Measurements from ENCODE around the gene AKAP6. TPM values are rescaled to one million over a fixed set of nuclear protein-coding genes. Genes with fewer than 3 reads are reported as not detected.

Gene AKAP6
- total RNA-seq, 2 experiments from 2014 or later, result 0.82 to 0.85 TPM

DNA sequence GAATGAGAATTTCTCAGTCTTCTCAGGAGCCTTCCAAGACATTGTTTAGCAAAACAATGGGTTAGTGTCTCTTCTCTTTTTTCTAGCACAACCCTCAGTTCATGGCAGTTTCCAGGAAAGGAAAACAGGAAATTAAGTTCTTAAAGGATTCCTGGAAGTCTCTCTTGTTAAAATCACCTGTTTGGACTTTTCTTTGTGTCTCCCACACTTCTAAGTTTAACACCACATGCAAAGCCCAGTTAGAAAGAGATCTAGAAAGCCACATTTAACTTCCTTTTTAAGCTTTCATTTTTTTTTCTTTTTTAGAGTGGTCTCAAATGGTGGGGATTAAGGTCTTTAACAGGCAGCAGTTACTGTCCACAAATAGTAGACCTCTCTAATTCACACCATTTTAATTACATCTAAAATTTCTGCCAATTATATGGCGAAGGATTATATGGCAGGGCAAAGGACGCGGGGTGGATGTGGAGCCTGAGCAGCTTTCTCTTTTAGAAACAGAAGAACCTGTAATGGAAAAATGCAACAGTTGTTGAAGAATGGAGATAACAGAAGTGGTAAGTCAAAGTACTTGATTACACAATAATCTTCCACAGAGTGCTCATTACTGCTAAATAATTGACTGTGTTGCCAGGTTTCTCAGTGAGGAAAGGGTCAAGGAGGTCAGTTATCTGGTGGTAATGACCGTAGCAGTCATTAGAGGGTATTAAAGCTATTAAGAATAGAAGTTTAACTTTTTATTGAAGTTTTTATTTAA lies 298.6 kb downstream of the AKAP6 start:
- CTCF ChIA-PET, result no interaction called here

DNA sequence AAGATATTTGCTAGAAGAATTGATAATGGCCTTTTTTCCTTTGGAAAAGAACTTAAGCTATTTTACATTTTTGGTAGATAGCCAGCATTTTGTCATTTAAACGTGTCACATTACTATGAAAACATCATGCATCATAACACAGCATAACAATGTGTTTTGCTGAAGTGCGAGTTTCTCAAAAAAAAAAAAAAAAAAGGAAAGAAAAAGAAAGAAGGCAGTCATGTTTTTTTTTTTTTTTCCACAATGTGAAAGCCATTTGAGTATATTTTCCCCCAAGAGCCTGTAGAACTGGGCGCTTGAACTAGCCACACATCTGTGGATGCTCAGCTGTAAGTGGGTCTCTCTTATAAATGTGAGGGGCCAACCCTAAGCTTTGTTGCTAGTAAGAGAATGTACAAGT lies 300.1 kb downstream of the AKAP6 start:
- no peak overlapping the region for H3K27ac Mint-ChIP-seq
- DNase-seq (no peak), ATAC-seq (no peak)
- peaks cover 5% of the 10 kb centered on the region for H3K9me3 Mint-ChIP-seq (ENCODE audit: low read depth)
- H3K27me3 Mint-ChIP-seq, result no peaks in the 10 kb centered on the region
- H3K4me1 Mint-ChIP-seq, result no peaks in the 10 kb centered on the region
- no peaks in the 10 kb centered on the region for H3K36me3 Mint-ChIP-seq
- CTCF ChIA-PET, result no interaction called here
- no peak overlapping the region for H3K4me3 Mint-ChIP-seq

More for the DNA sequence above, 298.6 kb downstream of the AKAP6 start:
- Mint-ChIP-seq H3K36me3 (no peaks in the 10 kb centered on the region), H3K4me3 (no peak overlapping the region), H3K27me3 (no peaks in the 10 kb centered on the region), H3K27ac (no peak overlapping the region), H3K9me3 (ENCODE audit: low read depth) (peaks cover 5% of the 10 kb centered on the region), H3K4me1 (no peaks in the 10 kb centered on the region)
- DNase-seq (no peak), ATAC-seq (no peak)

DNA sequence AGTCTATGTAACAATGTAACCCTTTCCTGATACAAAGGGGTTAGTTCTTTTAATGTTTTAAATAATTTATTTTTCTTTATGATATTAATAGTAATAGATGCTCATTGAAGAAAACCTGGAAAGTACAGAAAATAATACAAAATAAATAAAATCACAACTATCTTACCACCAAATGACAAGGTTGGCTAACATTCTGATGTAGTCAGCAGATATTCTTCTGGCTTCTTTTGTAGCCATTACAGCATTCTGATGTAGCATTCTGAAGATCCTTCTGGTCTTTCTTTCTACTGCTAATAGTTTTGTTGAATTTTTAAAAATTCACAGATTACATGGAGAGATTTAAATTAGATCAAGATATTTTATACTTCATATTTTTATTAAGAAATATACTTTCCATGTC lies 301.6 kb downstream of the AKAP6 start:
- Mint-ChIP-seq H3K4me1 (no peaks in the 10 kb centered on the region), H3K4me3 (no peak overlapping the region), H3K27me3 (no peaks in the 10 kb centered on the region), H3K36me3 (no peaks in the 10 kb centered on the region), H3K9me3 (ENCODE audit: low read depth) (peaks cover 5% of the 10 kb centered on the region), H3K27ac (no peak overlapping the region)
- ATAC-seq (no peak), DNase-seq (no peak)
- CTCF ChIA-PET, result no interaction called here

DNA sequence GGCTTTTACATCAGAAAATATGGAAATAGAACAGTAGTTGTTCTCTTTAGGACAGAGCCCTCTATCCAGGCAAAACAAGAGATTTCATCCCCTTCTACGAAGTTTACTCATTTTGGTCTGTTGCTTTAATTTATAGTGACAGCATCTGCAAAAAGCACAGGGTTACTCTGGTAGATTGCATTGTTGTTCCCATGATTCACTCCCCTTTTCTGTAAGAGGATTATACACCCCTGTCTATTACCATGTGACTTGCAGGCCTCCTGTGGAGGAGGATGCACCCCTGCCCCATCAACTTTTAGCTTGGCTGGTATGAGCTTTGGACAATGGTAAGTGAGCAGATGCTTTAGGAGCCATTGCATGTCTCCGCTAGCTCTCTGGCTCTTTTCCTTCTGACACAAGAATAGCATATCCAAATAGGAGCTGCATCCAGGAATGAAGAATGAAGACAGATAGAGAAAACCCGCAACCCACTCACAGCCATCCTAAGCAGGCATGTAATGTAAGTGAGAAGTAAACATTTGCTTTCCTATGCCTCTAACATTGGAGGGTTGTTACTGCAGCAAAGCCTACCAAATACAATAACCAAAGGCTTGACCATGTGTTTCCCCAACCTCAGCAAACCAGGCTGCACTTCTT lies 304.2 kb downstream of the AKAP6 start:
- Mint-ChIP-seq H3K27ac (no peak overlapping the region), H3K4me3 (no peak overlapping the region), H3K36me3 (no peaks in the 10 kb centered on the region), H3K27me3 (no peaks in the 10 kb centered on the region), H3K4me1 (no peaks in the 10 kb centered on the region), H3K9me3 (ENCODE audit: low read depth) (no peaks in the 10 kb centered on the region)
- ATAC-seq (no peak), DNase-seq (no peak)
- CTCF ChIA-PET, result interaction anchor here (0.6 kb wide), 1 partner anchor 758 kb away, joined by 3 read pairs; no protein-coding TSS in a partner anchor

DNA sequence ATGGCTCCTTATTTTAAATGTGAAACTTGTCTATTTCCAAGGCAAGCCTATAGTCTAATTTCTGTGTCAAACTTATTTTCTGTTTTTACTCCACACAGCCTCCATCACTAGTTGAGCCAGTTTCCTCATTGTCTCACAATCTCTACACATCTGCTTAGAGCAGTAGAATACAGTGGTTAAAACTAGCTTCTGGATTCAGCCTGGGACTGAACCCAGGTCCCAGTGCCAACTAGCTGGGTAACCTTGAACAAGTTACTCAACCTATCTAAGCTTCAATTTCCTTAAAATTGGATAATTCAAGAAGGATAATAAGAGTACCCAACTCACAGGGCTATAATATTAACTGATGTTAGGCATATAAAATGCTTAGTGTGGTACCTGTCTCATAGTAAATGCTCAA lies 304.8 kb downstream of the AKAP6 start:
- no peak overlapping the region for H3K27ac Mint-ChIP-seq
- DNase-seq (no peak), ATAC-seq (no peak)
- H3K9me3 Mint-ChIP-seq (ENCODE audit: low read depth), result no peaks in the 10 kb centered on the region
- no peaks in the 10 kb centered on the region for H3K27me3 Mint-ChIP-seq
- no peaks in the 10 kb centered on the region for H3K4me1 Mint-ChIP-seq
- H3K36me3 Mint-ChIP-seq, result no peaks in the 10 kb centered on the region
- CTCF ChIA-PET, result interaction anchor here (0.6 kb wide), 1 partner anchor 757 kb away, joined by 3 read pairs; no protein-coding TSS in a partner anchor
- no peak overlapping the region for H3K4me3 Mint-ChIP-seq

DNA sequence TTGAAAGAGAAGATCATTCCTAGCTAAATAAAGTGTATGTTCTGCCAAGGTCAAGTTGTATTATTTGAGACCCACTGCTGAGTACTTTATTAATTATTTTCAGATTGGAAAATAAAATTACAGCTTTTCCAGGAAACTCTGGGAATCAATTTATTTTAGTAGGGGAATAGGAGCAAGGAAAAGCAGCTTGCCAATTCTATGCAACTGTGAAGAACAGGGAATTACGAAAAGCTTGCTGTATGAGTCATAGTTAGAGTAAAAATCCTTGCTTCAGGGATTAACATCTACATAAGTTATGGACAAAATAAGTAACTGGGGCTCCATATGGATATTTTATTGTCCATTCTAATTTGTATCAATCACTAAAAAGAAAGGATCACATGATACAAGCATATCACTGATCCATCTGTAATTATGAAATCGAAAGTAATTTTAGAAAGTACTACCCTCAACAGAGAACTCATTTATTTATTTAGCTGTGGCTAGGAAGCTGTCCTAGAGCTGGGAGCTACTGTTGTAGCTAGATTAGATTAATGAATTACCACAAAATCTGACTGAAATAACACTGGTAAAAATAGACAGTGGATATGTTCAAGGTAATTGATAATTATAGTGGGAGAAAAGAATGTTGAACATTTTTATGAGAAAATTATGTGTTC lies 306.1 kb downstream of the AKAP6 start:
- DNase-seq (no peak), ATAC-seq (no peak)
- Mint-ChIP-seq H3K9me3 (ENCODE audit: low read depth) (no peaks in the 10 kb centered on the region), H3K36me3 (no peaks in the 10 kb centered on the region), H3K27ac (no peak overlapping the region), H3K27me3 (no peaks in the 10 kb centered on the region), H3K4me3 (no peak overlapping the region), H3K4me1 (no peaks in the 10 kb centered on the region)
- CTCF ChIA-PET, result no interaction called here

DNA sequence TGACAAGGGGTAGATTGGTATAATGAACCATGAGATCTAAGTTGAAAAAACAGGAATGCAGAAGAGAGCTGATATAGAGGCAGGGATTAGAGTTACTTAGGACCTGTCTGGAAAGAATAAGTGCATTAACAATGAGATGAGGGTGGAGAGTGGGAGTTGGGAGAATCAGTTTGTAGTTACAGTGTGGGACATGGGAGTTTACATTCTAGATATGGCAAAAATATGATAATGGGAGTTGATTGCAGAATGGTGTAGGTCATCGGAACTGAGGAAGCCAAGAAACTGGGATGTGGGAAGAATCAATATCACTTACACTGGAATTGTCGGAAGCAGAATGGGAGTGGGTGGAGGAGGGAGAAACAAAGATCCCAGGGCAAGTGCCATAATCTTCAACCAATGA lies 308.5 kb downstream of the AKAP6 start:
- ATAC-seq (no peak), DNase-seq (no peak)
- Mint-ChIP-seq H3K9me3 (ENCODE audit: low read depth) (no peaks in the 10 kb centered on the region), H3K36me3 (no peaks in the 10 kb centered on the region), H3K27me3 (no peaks in the 10 kb centered on the region), H3K4me1 (no peaks in the 10 kb centered on the region), H3K4me3 (no peak overlapping the region), H3K27ac (no peak overlapping the region)
- CTCF ChIA-PET, result no interaction called here

DNA sequence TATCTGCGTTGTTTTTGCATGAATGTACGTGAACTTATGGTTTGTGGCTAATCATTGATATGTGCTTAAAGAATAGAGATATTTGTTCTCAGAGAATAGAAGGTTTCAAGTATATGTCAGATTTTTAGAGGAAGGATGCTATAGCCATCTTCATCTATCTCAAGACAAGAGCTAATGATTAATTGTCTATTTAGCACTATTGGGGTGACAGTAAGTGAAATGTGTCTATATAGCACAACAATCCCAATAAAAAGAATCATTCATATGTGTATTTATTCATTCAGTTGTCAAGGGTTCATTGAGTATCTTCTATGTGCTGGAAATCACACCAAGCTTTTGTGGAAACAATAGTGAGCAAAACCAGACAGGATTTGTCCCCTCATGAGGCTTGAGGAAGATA lies 310.1 kb downstream of the AKAP6 start:
- Mint-ChIP-seq H3K4me1 (no peaks in the 10 kb centered on the region), H3K4me3 (no peak overlapping the region), H3K9me3 (ENCODE audit: low read depth) (no peaks in the 10 kb centered on the region), H3K27me3 (no peaks in the 10 kb centered on the region), H3K36me3 (no peaks in the 10 kb centered on the region), H3K27ac (no peak overlapping the region)
- CTCF ChIA-PET, result no interaction called here
- no peak for DNase-seq
- ATAC-seq, result no peak

DNA sequence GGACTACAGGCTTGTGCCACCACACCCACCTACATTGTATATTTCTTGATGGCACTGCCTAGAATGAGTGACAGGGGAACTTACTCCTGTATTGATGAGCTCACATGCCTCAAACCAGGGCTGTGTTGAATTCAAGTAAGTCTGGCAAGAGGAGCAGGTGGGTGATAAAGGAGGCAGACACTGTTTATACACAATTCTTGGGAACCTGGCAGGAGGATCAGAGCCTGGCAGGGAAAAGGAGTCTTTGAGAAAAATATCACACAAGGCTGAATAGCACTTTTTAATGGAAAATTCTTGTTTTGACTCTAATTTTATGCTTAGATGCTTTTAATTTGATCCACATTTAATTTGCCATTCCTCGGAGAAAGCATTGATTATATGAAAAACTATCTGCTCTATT lies 316.5 kb downstream of the AKAP6 start:
- CTCF ChIA-PET, result no interaction called here
- no peak overlapping the region for H3K4me3 Mint-ChIP-seq
- H3K36me3 Mint-ChIP-seq, result no peaks in the 10 kb centered on the region
- no peak for DNase-seq
- no peaks in the 10 kb centered on the region for H3K27me3 Mint-ChIP-seq
- no peak for ATAC-seq
- no peak overlapping the region for H3K27ac Mint-ChIP-seq
- no peaks in the 10 kb centered on the region for H3K4me1 Mint-ChIP-seq
- no peaks in the 10 kb centered on the region for H3K9me3 Mint-ChIP-seq (ENCODE audit: low read depth)

DNA sequence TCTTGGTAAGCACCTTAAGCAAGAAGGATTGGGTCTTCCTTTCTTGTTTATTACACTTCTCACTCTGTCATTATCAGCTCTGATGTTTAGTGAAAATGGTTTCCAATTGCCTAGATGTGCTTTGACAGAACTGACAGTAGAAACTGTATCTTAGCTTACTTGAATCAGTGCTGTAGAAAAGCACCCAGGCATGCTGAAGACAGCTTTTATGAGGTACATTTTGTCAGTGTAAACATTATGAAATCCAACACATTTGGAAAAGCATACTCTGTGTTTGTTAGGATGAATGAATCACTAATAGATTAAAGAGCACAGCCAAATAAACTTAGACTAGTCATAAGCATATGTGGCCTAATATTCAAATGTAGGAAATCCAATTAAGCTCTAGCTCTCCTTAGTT lies 319.3 kb downstream of the AKAP6 start:
- ATAC-seq, result no peak
- CTCF ChIA-PET, result no interaction called here
- Mint-ChIP-seq H3K27me3 (no peaks in the 10 kb centered on the region), H3K36me3 (no peaks in the 10 kb centered on the region), H3K4me1 (no peaks in the 10 kb centered on the region), H3K4me3 (no peak overlapping the region), H3K9me3 (ENCODE audit: low read depth) (no peaks in the 10 kb centered on the region), H3K27ac (no peak overlapping the region)
- DNase-seq, result no peak

DNA sequence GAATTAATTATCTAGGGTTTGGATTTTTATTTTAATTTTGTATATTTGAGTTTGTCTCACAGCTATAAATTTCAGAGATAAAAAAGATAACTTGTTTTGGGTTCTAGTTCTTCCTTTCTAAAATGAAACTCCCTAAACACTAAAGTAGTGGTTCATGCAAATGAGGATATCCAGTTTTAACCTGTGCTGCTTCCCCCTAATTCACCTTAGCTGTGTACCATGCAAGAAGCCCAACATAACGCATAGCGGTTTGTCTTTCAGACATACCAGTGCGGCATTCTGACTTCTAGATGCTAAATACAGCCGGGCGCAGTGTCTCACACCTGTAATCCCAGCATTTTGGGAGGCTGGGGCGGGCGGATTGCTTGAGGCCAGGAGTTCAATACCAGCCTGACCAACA lies 320.9 kb downstream of the AKAP6 start:
- DNase-seq (no peak), ATAC-seq (no peak)
- no peaks in the 10 kb centered on the region for H3K4me1 Mint-ChIP-seq
- CTCF ChIA-PET, result no interaction called here
- H3K4me3 Mint-ChIP-seq, result no peak overlapping the region
- H3K9me3 Mint-ChIP-seq (ENCODE audit: low read depth), result no peaks in the 10 kb centered on the region
- no peak overlapping the region for H3K27ac Mint-ChIP-seq
- H3K36me3 Mint-ChIP-seq, result no peaks in the 10 kb centered on the region
- no peaks in the 10 kb centered on the region for H3K27me3 Mint-ChIP-seq

DNA sequence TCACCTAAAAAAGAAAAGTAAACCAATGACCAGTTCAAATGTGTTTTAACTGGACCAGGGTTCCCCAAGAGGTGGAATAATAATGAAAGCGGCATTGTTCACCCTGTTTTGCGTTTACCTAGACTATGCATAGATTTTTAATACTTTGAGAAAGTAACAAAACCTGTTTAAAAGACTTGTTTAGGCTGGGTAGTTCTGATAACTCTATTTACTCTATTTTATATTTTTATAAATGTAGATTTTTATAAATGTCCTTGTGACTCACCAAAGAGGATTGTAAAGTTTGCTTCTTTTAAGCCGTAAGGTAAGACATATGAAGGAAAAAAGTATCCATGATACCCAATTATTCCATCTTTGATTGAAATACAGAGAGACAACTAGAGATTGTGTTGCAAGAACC lies 321.6 kb downstream of the AKAP6 start:
- no peak for ATAC-seq
- Mint-ChIP-seq H3K27ac (no peak overlapping the region), H3K27me3 (no peaks in the 10 kb centered on the region), H3K4me3 (no peak overlapping the region), H3K9me3 (ENCODE audit: low read depth) (no peaks in the 10 kb centered on the region), H3K36me3 (no peaks in the 10 kb centered on the region), H3K4me1 (no peaks in the 10 kb centered on the region)
- no peak for DNase-seq
- CTCF ChIA-PET, result no interaction called here

DNA sequence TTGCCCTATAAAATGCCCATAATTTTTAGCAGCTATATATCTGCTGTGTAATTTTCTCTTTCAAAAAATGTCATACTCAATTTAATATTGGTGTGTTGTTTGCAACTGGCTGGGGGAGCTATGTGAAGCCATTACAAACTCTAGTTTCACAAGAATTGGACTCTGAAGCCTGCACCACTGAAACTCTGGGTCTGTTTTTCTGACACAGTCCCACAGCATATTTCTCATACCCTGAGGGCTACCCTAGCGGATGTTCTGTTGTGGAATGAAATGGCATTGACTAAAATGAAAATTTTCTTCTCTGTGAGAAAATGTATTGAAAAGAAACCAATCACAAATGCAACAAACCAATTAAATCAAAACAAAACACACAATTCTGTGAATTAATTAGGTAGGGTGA lies 325.0 kb downstream of the AKAP6 start:
- H3K36me3 Mint-ChIP-seq, result no peaks in the 10 kb centered on the region
- H3K9me3 Mint-ChIP-seq (ENCODE audit: low read depth), result no peaks in the 10 kb centered on the region
- no peak for DNase-seq
- CTCF ChIA-PET, result no interaction called here
- H3K27me3 Mint-ChIP-seq, result no peaks in the 10 kb centered on the region
- ATAC-seq, result no peak
- no peaks in the 10 kb centered on the region for H3K4me1 Mint-ChIP-seq
- no peak overlapping the region for H3K27ac Mint-ChIP-seq
- no peak overlapping the region for H3K4me3 Mint-ChIP-seq

DNA sequence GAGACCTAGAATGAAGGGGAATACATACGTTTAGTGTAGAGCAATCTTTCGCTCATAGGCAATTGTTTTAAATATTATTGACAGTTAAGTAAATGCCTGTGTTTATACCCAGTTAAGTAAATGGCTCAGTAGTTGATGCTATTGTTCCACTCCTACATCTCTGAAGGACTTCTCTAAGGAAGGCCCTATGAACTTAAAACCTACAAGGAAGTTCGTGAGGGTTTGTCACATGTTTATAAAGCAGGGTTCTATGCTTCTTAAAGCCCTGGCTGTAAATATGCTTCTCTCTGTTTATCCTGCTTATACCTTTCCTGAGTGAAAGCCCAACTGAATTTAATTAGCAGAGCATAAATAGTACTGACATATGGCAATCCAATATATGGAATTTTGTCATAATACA lies 327.5 kb downstream of the AKAP6 start:
- Mint-ChIP-seq H3K4me3 (no peak overlapping the region), H3K4me1 (no peaks in the 10 kb centered on the region), H3K27ac (no peak overlapping the region), H3K27me3 (no peaks in the 10 kb centered on the region), H3K36me3 (no peaks in the 10 kb centered on the region), H3K9me3 (ENCODE audit: low read depth) (no peaks in the 10 kb centered on the region)
- CTCF ChIA-PET, result no interaction called here
- ATAC-seq (no peak), DNase-seq (no peak)

All from activated CD8-positive, alpha-beta memory T cell treated with anti-CD3 and anti-CD28 coated beads, Interleukin-2, amount 10 ng/mL, durations not matched to agents 7 days and 5 days (primary cell).